Stomach (tissue), 9 donors: ENCODE results near the gene RAB26. TPM values are rescaled to one million over a fixed set of nuclear protein-coding genes. Genes with fewer than 3 reads are reported as not detected.

Source experiments
- DNase-seq, 2 donors: peaks; one replicate each; pipeline versions ENCODE4 v3.0.0 to v3.0.0-alpha.2; 2013 to 2019
- H3K27ac ChIP-seq, 5 donors: fragments of 200-600 bp in 4 of 5; sonication (generic) in 4 of 5; one replicate each; pipeline ENCODE4 v1.5.1; 2013 to 2019; ENCODE audit warnings: mild to moderate bottlenecking in 1 of 5, moderate library complexity in 1 of 5
- H3K27me3 ChIP-seq, 3 donors: fragments of 200-600 bp; sonication (generic); one replicate each; pipeline ENCODE4 v1.5.1; 2017 to 2019; ENCODE audit warnings: mixed run types in 1 of 3
- H3K36me3 ChIP-seq, 4 donors: fragments of 200-600 bp; sonication (generic); 1 replicate in 3 of 4; 2 replicates in 1 of 4; pipeline ENCODE4 v1.5.1; 2016 to 2019
- H3K4me1 ChIP-seq, 4 donors: fragments of 200-600 bp; sonication (generic); one replicate each; pipeline ENCODE4 v1.5.1; 2016 to 2019
- H3K4me3 ChIP-seq, 4 donors: fragments of 200-600 bp; sonication (generic) in 3 of 4; one replicate each; pipeline ENCODE4 v1.5.1; 2016 to 2019; ENCODE audit warnings: mild to moderate bottlenecking in 1 of 4
- H3K9me3 ChIP-seq, 4 donors: fragments of 200-600 bp; sonication (generic); one replicate each; pipeline ENCODE4 v1.5.1; 2016 to 2019
- CTCF ChIP-seq, 7 experiments: fragments of 450-650 bp in 4 of 7; fragments of 200-600 bp in 3 of 7; sonication (generic) in 3 of 7; IDR thresholded peaks; one replicate each; pipeline ENCODE4 v1.5.1; 2016 to 2019; ENCODE audit warnings: antibody characterized with exemption in 7 of 7, control low read depth in 2 of 7, mild to moderate bottlenecking in 1 of 7
- EP300 ChIP-seq: sonication (generic); formaldehyde crosslinking; IDR thresholded peaks from one replicate; pipeline ENCODE4 v1.6.1; 2017; ENCODE audit warnings: antibody characterized with exemption
- POLR2A ChIP-seq, 4 donors: fragments of 450-650 bp; IDR thresholded peaks; one replicate each; pipeline ENCODE4 v1.6.1; 2016; ENCODE audit warnings: antibody characterized with exemption in 4 of 4, control low read depth in 2 of 4, mild to moderate bottlenecking in 1 of 4, moderate library complexity in 1 of 4
- POLR2AphosphoS5 ChIP-seq, 3 donors: sonication (generic); formaldehyde crosslinking; IDR thresholded peaks; one replicate each; pipeline ENCODE4 v1.6.1; 2016; ENCODE audit warnings: antibody characterized with exemption in 3 of 3
- WGBS, 5 donors: extraction: QIAGEN DNeasy Blood & Tissue Kit in 3 of 5; methylation state at CpG; one replicate each; pipeline versions ENCODE4 v1.1.5 to v1.1.7; 2013 to 2018; 5-methylcytosine and 5-hydroxymethylcytosine counted together
- intact Hi-C: fragments of 100-400 bp; cut with DNase I; formaldehyde crosslinking; loops from one replicate; pipeline ENCODE4 v1.15.1; 2023; ENCODE audit warnings: low total_unique reads
- polyA plus RNA-seq, 3 donors: library from polyadenylated mRNA; stranded (reverse); fragments of 200-250 nt; gene quantifications; one replicate each; pipeline ENCODE4 v1.2.3, GENCODE V29; 2013
- total RNA-seq, 5 donors: library from RNA; depleted of rRNA; stranded (reverse); fragments of >200 nt; gene quantifications; one replicate each; pipeline versions ENCODE4 v1.1.0 to v1.2.3, GENCODE V29; 2014 to 2016
- donor health status: healthy with polysubstance abuse.
- donor health status: Bipolar disorder and iron deficiency.
- donor health status: healthy.

Gene RAB26
- total and polyA plus RNA-seq, 8 donors: 15.1 to 114 (median 27.2) TPM; not detected in 3

- Histone ChIP-seq H3K4me3 (no peak overlapping the region), H3K9me3 (no peaks in the 10 kb centered on the region), H3K27me3 (peaks cover 0 to 13% (median 0%) of the 10 kb centered on the region in 3 donors), H3K36me3 (peaks cover 61 to 73% (median 72%) of the 10 kb centered on the region in 4 donors), H3K27ac (no peak overlapping the region), H3K4me1 (peaks cover 0 to 13% (median 5%) of the 10 kb centered on the region in 4 donors)
- intact Hi-C loops: no loop called here
- WGBS, 5 donors: 87 to 96% (median 95%) methylated on average over 17 to 23 of the region's 23 CpGs
- DNase-seq: no peak
- TF ChIP-seq POLR2A (IDR thresholded peaks at IDR 0.05) (no peak), POLR2AphosphoS5 (IDR thresholded peaks at IDR 0.05) (no peak), EP300 (no peak), CTCF (IDR thresholded peaks at IDR 0.05) (no peak)
Observed at GRCh38 chr16:2176047-2176446, 27.6 kb downstream of the RAB26 start.

DNA sequence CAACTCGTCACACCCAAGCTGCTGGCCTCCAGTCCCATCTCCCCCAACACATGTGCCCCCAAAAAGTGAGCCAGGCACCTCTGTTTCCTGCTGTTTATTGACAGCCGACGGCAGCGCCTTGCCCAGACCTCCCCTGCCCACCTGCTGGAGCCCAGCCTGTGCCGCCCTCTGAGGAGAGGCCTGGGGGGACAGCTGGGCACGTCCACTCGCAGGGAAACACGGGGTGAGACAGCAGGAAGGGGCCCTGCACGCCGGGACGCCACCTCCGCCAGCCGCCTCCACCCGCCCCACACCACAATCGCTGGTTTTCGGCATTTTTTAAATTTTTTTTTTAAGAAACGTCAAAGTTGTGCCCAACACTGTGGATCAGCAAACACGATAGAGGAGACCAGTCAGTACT is 28.7 kb downstream of the RAB26 start:
- Histone ChIP-seq H3K4me1 (peaks cover 0 to 13% (median 5%) of the 10 kb centered on the region in 4 donors), H3K27ac (no peak overlapping the region), H3K9me3 (no peaks in the 10 kb centered on the region), H3K36me3 (peaks cover 57 to 62% (median 61%) of the 10 kb centered on the region in 4 donors), H3K4me3 (no peak overlapping the region), H3K27me3 (peaks cover 0 to 13% (median 0%) of the 10 kb centered on the region in 3 donors)
- no peak for DNase-seq
- TF ChIP-seq POLR2A (IDR thresholded peaks at IDR 0.05) (no peak), CTCF (IDR thresholded peaks at IDR 0.05) (no peak), EP300 (no peak), POLR2AphosphoS5 (IDR thresholded peaks at IDR 0.05) (no peak)
- 88 to 94% (median 91%) methylated on average over 18 of the region's 18 CpGs for WGBS, 5 donors
- intact Hi-C loops: no loop called here

DNA sequence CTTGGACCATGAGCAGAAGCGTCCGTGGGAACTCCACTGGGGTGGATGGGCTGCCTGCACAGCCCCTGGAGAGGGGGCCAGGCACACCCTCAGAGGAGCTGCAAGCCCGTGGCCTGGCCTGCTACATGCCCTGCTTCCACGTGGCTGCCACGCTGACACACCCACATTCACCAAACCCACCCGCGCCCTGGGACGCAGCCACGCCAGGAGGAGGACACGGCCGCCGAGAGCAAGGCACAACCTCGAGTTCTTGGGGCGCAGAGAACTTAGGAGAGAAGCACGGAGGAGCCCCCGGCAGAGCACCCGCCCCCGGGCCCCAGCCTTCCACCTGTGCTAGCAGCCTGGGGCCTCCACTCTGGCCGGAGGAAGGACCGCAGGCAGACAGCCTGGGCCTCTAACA is 29.1 kb downstream of the RAB26 start:
- peaks cover 0 to 13% (median 5%) of the 10 kb centered on the region in 4 donors for H3K4me1 ChIP-seq
- TF ChIP-seq POLR2AphosphoS5 (IDR thresholded peaks at IDR 0.05): no peak
- TF ChIP-seq CTCF (IDR thresholded peaks at IDR 0.05): no peak
- TF ChIP-seq EP300: no peak
- no peak overlapping the region for H3K27ac ChIP-seq
- H3K27me3 ChIP-seq: peaks cover 0 to 13% (median 0%) of the 10 kb centered on the region in 3 donors
- H3K9me3 ChIP-seq: no peaks in the 10 kb centered on the region
- whole genome bisulfite sequencing, 5 donors: 91 to 96% (median 95%) methylated on average over 19 to 20 of the region's 20 CpGs
- intact Hi-C loops: no loop called here
- H3K4me3 ChIP-seq: no peak overlapping the region
- peaks cover 53 to 58% (median 57%) of the 10 kb centered on the region in 4 donors for H3K36me3 ChIP-seq
- no peak for DNase-seq

DNA sequence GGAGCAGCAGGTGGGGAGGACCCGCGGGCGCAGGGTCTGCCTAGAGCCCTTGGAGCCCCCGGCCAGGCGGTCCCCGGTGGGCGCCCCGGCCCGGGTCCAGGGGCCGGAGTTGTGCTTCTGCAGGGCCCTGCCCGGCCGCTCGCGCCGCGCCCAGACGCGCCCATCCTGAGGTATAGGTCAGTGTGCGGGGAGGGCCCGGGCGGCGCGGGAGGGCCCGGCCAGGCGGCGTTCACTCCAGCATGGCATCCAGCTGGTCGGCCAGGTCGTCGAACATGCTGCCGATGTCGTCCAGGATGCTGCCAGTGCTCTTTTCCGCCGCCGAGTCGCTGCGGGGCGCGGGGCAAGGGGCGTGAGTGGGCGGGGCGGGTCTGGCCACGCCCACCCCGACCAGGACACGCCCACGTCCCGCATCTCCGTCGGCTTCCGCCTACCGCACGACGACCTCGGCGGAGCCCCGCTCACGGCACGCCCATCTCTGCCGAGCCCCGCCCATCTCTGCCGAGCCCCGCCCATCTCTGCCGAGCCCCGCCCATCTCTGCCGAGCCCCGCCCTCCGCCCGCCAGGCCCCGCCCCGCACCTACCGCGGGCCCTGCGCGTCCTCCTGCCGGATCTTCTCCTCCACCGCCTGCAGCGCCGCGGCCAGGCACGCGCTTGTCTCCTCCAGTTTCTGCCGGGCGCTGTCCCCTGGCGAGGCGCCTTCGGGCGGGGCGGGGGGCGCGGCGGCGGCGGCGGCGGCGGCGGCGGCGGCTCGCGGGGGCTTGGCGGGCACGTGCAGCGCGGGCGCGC is 30.1 kb downstream of the RAB26 start:
- DNase-seq: peak in 1 of 2 donors; percentile 78
- WGBS, 5 donors: 35 to 59% (median 43%) methylated on average over 23 to 105 of the region's 106 CpGs
- peaks cover 46 to 48% (median 47%) of the 10 kb centered on the region in 4 donors for H3K36me3 ChIP-seq
- no peaks in the 10 kb centered on the region for H3K9me3 ChIP-seq
- TF ChIP-seq EP300 (no peak), CTCF (IDR thresholded peaks at IDR 0.05) (no peak), POLR2AphosphoS5 (IDR thresholded peaks at IDR 0.05) (no peak), POLR2A (IDR thresholded peaks at IDR 0.05) (no peak)
- peaks cover 0 to 13% (median 0%) of the 10 kb centered on the region in 3 donors for H3K27me3 ChIP-seq
- no peak overlapping the region for H3K27ac ChIP-seq
- intact Hi-C loops: no loop called here
- H3K4me1 ChIP-seq: peaks cover 0 to 11% (median 5%) of the 10 kb centered on the region in 4 donors
- no peak overlapping the region for H3K4me3 ChIP-seq
